Measurements from ENCODE around the gene KCNAB2. TPM values are rescaled to one million over a fixed set of nuclear protein-coding genes. Genes with fewer than 3 reads are reported as not detected.

The KCNAB2 gene
- total and polyA plus RNA-seq, 2 donors (not counting 1 experiment from before 2014, with no cell fraction given): 90.7 to 143 TPM

DNA sequence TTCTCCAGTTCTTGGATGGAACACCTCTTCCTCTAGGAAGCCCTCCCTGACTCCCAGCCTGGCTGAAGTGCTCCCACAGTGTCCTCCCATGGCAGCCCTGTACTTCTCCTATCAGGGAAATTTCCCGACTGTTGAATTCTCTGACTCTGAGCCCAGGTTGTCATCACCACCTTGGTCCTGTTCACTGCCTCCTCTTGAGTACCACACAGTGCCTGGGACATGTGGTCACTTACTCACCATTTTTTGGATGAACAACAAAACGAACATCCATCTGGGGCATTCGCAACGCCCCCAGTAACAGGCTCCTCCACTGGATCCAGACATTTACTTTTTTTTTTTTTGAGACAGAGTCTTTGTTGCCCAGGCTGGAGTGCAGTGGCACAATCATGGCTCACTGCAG lies 97.0 kb downstream of the KCNAB2 start:
- intact Hi-C loops (cut with micrococcal nuclease): no loop called here
- no peak overlapping the region for H3K27ac ChIP-seq (ENCODE audit: low read length in 2 of 2)
- no peak overlapping the region for H3K4me2 ChIP-seq (replicated peaks; ENCODE audit: low read depth, low read length, poor library complexity, severe bottlenecking)
- H3K27me3 ChIP-seq (replicated peaks in 1 of 4; ENCODE audit: control extremely low read depth in 1 of 4, control insufficient read depth in 3 of 4, insufficient read depth in 4 of 4, low read length in 3 of 4): peaks cover 0 to 8% (median 0%) of the 10 kb centered on the region in 4 experiments
- 90% methylated on average over 4 of the region's 4 CpGs for WGBS (ENCODE audit: insufficient coverage)
- H3K9me3 ChIP-seq (ENCODE audit: control extremely low read depth in 1 of 3, control insufficient read depth in 2 of 3, insufficient read depth in 1 of 3, low read length in 2 of 3): peaks cover 0 to 3% (median 0%) of the 10 kb centered on the region in 3 donors
- H3K4me3 ChIP-seq (ENCODE audit: control extremely low read depth in 1 of 5, extremely low read depth in 1 of 5, insufficient read depth in 1 of 5, low read depth in 2 of 5, low read length in 4 of 5): no peak overlapping the region
- Mint-ChIP-seq H3K4me1 (no peaks in the 10 kb centered on the region), H3K4me3 (no peak overlapping the region), H3K27ac (no peak overlapping the region), H3K9me3 (ENCODE audit: insufficient read depth) (no peaks in the 10 kb centered on the region), H3K27me3 (peaks cover 8% of the 10 kb centered on the region)
- POLR2A ChIA-PET: no interaction called here
- no peak for ATAC-seq (ENCODE audit: low read depth)
- no peak overlapping the region for H2AFZ ChIP-seq (ENCODE audit: insufficient read depth, low read depth, low read length, poor library complexity, severe bottlenecking)
- CTCF ChIA-PET: no interaction called here
- no peaks in the 10 kb centered on the region for H4K20me1 ChIP-seq (ENCODE audit: control insufficient read depth, insufficient read depth, low read length, poor library complexity, severe bottlenecking)
- DNase-seq: no peak
- TF ChIP-seq, protein P1, sequence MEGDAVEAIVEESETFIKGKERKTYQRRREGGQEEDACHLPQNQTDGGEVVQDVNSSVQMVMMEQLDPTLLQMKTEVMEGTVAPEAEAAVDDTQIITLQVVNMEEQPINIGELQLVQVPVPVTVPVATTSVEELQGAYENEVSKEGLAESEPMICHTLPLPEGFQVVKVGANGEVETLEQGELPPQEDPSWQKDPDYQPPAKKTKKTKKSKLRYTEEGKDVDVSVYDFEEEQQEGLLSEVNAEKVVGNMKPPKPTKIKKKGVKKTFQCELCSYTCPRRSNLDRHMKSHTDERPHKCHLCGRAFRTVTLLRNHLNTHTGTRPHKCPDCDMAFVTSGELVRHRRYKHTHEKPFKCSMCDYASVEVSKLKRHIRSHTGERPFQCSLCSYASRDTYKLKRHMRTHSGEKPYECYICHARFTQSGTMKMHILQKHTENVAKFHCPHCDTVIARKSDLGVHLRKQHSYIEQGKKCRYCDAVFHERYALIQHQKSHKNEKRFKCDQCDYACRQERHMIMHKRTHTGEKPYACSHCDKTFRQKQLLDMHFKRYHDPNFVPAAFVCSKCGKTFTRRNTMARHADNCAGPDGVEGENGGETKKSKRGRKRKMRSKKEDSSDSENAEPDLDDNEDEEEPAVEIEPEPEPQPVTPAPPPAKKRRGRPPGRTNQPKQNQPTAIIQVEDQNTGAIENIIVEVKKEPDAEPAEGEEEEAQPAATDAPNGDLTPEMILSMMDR (IDR thresholded peaks at IDR 0.05): no peak
- no peak for TF ChIP-seq EZH2 (IDR thresholded peaks at IDR 0.05; ENCODE audit: borderline replicate concordance, insufficient read depth, low read depth, low read length, poor library complexity, severe bottlenecking)
- H3K9ac ChIP-seq (ENCODE audit: low read length): no peak overlapping the region
- H3K79me2 ChIP-seq (ENCODE audit: control insufficient read depth, insufficient read depth, low read length): no peaks in the 10 kb centered on the region
- H3K4me1 ChIP-seq (ENCODE audit: control insufficient read depth in 2 of 2, insufficient read depth in 2 of 2, low read length in 2 of 2): no peaks in the 10 kb centered on the region
- no peaks in the 10 kb centered on the region for H3K36me3 ChIP-seq (replicated peaks in 1 of 2; ENCODE audit: control extremely low read depth in 1 of 2, control insufficient read depth in 1 of 2, extremely low read depth in 1 of 2, insufficient read depth in 2 of 2, low read length in 1 of 2)

DNA sequence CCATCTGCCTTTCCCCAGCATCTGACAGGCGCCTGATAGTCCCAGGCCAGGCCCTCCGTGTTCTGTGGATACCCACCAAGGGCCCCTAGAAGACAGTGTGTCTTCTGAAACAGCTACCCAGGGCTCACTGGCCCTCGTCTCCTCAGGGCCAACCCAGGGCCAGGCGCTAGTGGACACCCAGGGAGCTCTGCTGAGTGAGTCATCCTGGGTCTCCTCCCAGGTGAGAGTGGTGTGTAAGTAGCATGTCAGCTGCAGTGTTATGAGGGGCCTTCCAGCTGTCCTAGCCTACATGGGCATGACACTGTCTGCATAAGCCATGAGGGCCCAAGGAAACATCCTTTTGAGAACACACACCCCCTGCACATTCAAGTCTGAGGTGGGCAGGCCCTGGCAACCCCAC lies 97.7 kb downstream of the KCNAB2 start:
- no peak overlapping the region for H3K4me3 Mint-ChIP-seq

More for the DNA sequence above, 97.7 kb downstream of the KCNAB2 start:
- no peaks in the 10 kb centered on the region for H4K20me1 ChIP-seq (ENCODE audit: control insufficient read depth, insufficient read depth, low read length, poor library complexity, severe bottlenecking)
- H3K36me3 ChIP-seq (replicated peaks in 1 of 2; ENCODE audit: control extremely low read depth in 1 of 2, control insufficient read depth in 1 of 2, extremely low read depth in 1 of 2, insufficient read depth in 2 of 2, low read length in 1 of 2): no peaks in the 10 kb centered on the region
- H3K9me3 ChIP-seq (ENCODE audit: control extremely low read depth in 1 of 3, control insufficient read depth in 2 of 3, insufficient read depth in 1 of 3, low read length in 2 of 3): peaks cover 0 to 7% (median 0%) of the 10 kb centered on the region in 3 donors
- intact Hi-C loops (cut with micrococcal nuclease): no loop called here
- H3K4me3 ChIP-seq (ENCODE audit: control extremely low read depth in 1 of 5, extremely low read depth in 1 of 5, insufficient read depth in 1 of 5, low read depth in 2 of 5, low read length in 4 of 5): no peak overlapping the region
- no peak overlapping the region for H3K27ac ChIP-seq (ENCODE audit: low read length in 2 of 2)
- H2AFZ ChIP-seq (ENCODE audit: insufficient read depth, low read depth, low read length, poor library complexity, severe bottlenecking): no peak overlapping the region
- TF ChIP-seq EZH2 (IDR thresholded peaks at IDR 0.05; ENCODE audit: borderline replicate concordance, insufficient read depth, low read depth, low read length, poor library complexity, severe bottlenecking): no peak
- TF ChIP-seq, protein P1 (IDR thresholded peaks at IDR 0.05): no peak
- ATAC-seq (ENCODE audit: low read depth) (no peak), DNase-seq (no peak)
- peaks cover 3 to 5% of the 10 kb centered on the region in 2 donors for H3K4me1 ChIP-seq (ENCODE audit: control insufficient read depth in 2 of 2, insufficient read depth in 2 of 2, low read length in 2 of 2)
- WGBS (ENCODE audit: insufficient coverage): 81% methylated on average over 4 of the region's 4 CpGs
- Mint-ChIP-seq H3K4me1 (peaks cover 5% of the 10 kb centered on the region), H3K9me3 (ENCODE audit: insufficient read depth) (no peaks in the 10 kb centered on the region), H3K27ac (no peak overlapping the region), H3K27me3 (peaks cover 14% of the 10 kb centered on the region)
- POLR2A ChIA-PET: no interaction called here
- H3K27me3 ChIP-seq (replicated peaks in 1 of 4; ENCODE audit: control extremely low read depth in 1 of 4, control insufficient read depth in 3 of 4, insufficient read depth in 4 of 4, low read length in 3 of 4): peaks cover 0 to 15% (median 1%) of the 10 kb centered on the region in 4 experiments
- H3K9ac ChIP-seq (ENCODE audit: low read length): no peak overlapping the region
- H3K79me2 ChIP-seq (ENCODE audit: control insufficient read depth, insufficient read depth, low read length): no peaks in the 10 kb centered on the region
- no peak overlapping the region for H3K4me2 ChIP-seq (replicated peaks; ENCODE audit: low read depth, low read length, poor library complexity, severe bottlenecking)
- CTCF ChIA-PET: no interaction called here
